WTC11 (cell line): ENCODE data around the gene NXPH4.

Experiments used
- CREM ChIP-seq: sonication (generic); formaldehyde crosslinking; IDR thresholded peaks from 2 replicates; pipeline ENCODE4 v1.8.1; 2022; ENCODE audit warnings: mild to moderate bottlenecking, missing genetic modification reagents, moderate library complexity
- CTCF ChIP-seq: fragments of 200-600 bp; IDR thresholded peaks from 2 replicates; pipeline ENCODE4 v1.8.0; 2022; ENCODE audit warnings: antibody characterized with exemption
- ELF4 ChIP-seq: sonication (generic); formaldehyde crosslinking; IDR thresholded peaks from 2 replicates; pipeline ENCODE4 v1.8.1; 2022; ENCODE audit warnings: low read depth, mild to moderate bottlenecking, moderate library complexity, missing genetic modification reagents
- KAT7 ChIP-seq: sonication (generic); formaldehyde crosslinking; IDR thresholded peaks from 2 replicates; pipeline ENCODE4 v1.8.1; 2023; ENCODE audit warnings: missing genetic modification reagents, mild to moderate bottlenecking, borderline replicate concordance
- MAX ChIP-seq: sonication (generic); formaldehyde crosslinking; IDR thresholded peaks from 2 replicates; pipeline ENCODE4 v1.8.0; 2022; ENCODE audit warnings: mild to moderate bottlenecking, missing genetic modification reagents
- SMAD4 ChIP-seq: sonication (generic); formaldehyde crosslinking; IDR thresholded peaks from 2 replicates; pipeline ENCODE4 v1.8.0; 2022; ENCODE audit warnings: mild to moderate bottlenecking, missing genetic modification reagents
- ZNF138 ChIP-seq: sonication (generic); formaldehyde crosslinking; conservative IDR thresholded peaks from 2 replicates; pipeline ENCODE4 v1.8.1; 2022; ENCODE audit warnings: mild to moderate bottlenecking, moderate library complexity, missing genetic modification reagents
- TF ChIP-seq, protein P1 (sequence below): sonication (generic); formaldehyde crosslinking; IDR thresholded peaks from 2 replicates; pipeline ENCODE4 v1.8.1; 2023; ENCODE audit warnings: mild to moderate bottlenecking, missing genetic modification reagents, moderate library complexity
- TF ChIP-seq, protein P2 (sequence below): sonication (generic); formaldehyde crosslinking; IDR thresholded peaks from 2 replicates; pipeline ENCODE4 v1.8.0; 2022; ENCODE audit warnings: mild to moderate bottlenecking, missing genetic modification reagents

- TF ChIP-seq CREM (CRISPR knock-in tag) (no peak), CTCF (no peak), ELF4 (CRISPR knock-in tag) (no peak), KAT7 (no peak), SMAD4 (CRISPR knock-in tag) (no peak), ZNF138 (CRISPR knock-in tag) (no peak), MAX (no peak)
- TF ChIP-seq, protein P1, sequence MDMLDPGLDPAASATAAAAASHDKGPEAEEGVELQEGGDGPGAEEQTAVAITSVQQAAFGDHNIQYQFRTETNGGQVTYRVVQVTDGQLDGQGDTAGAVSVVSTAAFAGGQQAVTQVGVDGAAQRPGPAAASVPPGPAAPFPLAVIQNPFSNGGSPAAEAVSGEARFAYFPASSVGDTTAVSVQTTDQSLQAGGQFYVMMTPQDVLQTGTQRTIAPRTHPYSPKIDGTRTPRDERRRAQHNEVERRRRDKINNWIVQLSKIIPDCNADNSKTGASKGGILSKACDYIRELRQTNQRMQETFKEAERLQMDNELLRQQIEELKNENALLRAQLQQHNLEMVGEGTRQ (CRISPR knock-in tag) = no peak
- TF ChIP-seq, protein P2, sequence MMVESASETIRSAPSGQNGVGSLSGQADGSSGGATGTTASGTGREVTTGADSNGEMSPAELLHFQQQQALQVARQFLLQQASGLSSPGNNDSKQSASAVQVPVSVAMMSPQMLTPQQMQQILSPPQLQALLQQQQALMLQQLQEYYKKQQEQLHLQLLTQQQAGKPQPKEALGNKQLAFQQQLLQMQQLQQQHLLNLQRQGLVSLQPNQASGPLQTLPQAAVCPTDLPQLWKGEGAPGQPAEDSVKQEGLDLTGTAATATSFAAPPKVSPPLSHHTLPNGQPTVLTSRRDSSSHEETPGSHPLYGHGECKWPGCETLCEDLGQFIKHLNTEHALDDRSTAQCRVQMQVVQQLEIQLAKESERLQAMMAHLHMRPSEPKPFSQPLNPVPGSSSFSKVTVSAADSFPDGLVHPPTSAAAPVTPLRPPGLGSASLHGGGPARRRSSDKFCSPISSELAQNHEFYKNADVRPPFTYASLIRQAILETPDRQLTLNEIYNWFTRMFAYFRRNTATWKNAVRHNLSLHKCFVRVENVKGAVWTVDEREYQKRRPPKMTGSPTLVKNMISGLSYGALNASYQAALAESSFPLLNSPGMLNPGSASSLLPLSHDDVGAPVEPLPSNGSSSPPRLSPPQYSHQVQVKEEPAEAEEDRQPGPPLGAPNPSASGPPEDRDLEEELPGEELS (CRISPR knock-in tag) = no peak
Measured at GRCh38 chr12:57215065-57215464, 1.5 kb upstream of the NXPH4 start.
